VCaP (cell line): ENCODE results near the gene BICRA.

Experiments
- H3K27ac ChIP-seq: fragments of 450-650 bp; 2 replicates; pipeline ENCODE4 v1.5.1; 2017
- TF ChIP-seq, protein P1 (sequence below): fragments of 450-650 bp; conservative IDR thresholded peaks from 2 replicates; pipeline ENCODE4 v1.5.1; 2017; ENCODE audit warnings: mild to moderate bottlenecking, moderate library complexity

BICRA gene

DNA sequence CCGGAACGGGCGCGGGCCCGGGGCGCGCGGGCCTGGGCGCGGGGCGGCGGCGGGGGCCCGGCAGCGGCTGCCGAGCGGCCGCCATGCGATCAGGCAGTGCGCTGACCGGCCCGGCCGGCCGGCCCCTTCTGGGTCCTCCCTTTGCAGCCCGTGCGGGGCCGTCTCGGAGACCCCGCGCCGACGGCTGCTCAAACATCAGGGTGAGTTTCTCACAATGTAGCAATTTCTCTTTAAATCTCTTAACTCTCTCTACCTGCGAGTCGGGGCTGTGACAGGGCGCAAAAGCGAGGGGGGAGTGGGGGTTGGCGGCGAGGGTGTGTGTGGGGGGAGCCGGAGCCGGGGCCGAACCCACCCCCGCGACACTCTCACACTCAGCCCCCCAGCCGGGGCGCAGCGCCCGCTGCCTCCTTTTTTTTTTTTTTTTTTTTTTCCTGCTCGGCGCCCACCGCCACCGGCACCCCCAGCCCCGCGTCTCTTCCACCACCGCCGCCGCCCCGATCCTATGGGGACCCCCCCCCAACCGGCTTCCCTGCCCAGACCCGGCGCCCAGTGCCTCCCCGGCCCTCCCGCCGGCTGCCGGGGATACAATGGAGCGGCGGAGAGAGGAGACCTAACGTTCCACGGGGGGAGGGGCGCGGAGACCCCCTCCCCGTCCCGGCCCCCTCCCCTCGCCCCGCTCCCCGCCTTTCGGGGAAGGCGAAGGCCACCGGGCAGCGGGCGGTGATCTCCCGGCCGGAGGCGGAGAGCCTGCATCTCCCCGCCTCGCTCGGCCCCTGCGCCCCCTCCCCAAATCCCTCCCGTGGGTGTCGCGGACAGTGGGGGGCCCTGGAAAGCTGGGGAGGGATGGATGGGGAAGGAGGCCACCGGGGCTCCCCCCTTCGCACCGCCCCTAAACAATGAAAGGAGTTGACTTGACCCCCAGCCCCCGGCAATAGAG is at the start of gene BICRA:
Gene BICRA (plus strand): TSS at position 166 of the 937 bp plus-strand sequence. CDS start 64,441 bp downstream, outside the sequence.
- peak within 1 kb of the TSS; percentile 97 for H3K27ac ChIP-seq
- TF ChIP-seq, protein P1, sequence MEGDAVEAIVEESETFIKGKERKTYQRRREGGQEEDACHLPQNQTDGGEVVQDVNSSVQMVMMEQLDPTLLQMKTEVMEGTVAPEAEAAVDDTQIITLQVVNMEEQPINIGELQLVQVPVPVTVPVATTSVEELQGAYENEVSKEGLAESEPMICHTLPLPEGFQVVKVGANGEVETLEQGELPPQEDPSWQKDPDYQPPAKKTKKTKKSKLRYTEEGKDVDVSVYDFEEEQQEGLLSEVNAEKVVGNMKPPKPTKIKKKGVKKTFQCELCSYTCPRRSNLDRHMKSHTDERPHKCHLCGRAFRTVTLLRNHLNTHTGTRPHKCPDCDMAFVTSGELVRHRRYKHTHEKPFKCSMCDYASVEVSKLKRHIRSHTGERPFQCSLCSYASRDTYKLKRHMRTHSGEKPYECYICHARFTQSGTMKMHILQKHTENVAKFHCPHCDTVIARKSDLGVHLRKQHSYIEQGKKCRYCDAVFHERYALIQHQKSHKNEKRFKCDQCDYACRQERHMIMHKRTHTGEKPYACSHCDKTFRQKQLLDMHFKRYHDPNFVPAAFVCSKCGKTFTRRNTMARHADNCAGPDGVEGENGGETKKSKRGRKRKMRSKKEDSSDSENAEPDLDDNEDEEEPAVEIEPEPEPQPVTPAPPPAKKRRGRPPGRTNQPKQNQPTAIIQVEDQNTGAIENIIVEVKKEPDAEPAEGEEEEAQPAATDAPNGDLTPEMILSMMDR = no peak

DNA sequence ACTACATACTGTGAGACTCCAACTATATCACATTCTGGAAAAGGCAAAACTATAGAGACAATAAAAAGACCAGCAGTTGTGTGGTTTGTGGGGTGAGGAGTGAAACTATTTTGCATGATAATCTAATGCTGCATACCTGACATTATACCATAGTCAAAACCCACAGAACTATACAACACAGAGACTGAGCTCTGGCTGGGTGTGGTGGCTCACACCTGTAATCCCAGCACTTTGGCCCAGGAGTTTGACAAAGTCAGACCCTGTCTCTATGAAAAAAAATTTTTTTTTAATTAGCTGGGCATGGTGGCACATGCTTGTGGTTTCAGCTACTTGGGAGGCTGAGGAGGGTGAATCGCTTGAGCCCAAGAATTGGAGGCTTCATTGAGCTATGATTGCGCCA is 47.9 kb upstream of the BICRA start:
- H3K27ac ChIP-seq = no peak overlapping the region
- TF ChIP-seq, protein P1 = no peak

DNA sequence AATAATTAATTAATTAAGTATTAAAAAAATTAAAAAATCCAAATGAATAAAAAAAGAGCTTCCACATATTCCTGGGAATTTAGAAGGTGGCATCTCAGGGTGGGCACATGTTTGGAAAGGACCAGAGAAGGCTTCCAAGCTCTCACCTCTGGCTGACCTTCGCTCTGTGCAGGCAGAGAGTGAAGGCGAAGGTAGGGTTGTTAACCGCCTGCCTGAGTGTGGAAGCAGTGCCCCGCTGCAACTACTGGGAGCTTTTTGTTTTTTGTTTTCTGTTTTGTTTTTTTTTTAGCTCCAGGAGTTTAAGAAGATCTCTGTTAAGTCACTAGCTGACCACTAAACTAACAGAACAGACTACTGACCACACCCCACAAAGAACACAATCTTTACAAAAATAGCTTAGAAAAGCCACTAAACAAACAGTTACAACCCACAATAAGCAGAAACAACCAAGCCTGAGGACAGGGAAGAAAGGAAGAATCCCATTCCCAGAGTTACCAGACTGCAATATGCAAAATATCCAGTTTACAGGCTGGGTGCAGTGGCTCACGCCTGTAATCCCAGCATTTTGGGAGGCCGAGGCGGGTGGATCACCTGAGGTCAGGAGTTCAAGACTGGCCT is 47.4 kb upstream of the BICRA start:
- TF ChIP-seq, protein P1 = no peak
- H3K27ac ChIP-seq = no peak overlapping the region

DNA sequence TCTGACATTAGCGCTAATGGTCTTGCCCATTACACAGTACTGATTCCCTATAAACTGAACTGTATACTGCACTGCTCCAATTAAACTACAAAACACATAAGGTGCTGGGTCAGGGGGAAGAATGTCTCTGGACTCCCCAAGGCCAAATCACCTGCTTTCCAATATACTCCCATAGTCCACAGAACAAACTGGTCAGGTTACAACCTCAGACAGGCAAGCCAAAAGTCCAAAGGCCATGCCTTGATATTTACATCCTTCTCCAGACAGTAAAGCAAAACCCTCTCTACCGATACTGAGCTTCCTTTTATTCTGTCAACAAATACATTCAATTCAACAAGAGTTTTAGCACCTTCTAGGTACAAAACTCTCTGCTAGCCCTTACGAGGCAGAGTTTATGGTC is 44.9 kb upstream of the BICRA start:
- peak overlapping the region; percentile 65 for H3K27ac ChIP-seq
- TF ChIP-seq, protein P1 = no peak

DNA sequence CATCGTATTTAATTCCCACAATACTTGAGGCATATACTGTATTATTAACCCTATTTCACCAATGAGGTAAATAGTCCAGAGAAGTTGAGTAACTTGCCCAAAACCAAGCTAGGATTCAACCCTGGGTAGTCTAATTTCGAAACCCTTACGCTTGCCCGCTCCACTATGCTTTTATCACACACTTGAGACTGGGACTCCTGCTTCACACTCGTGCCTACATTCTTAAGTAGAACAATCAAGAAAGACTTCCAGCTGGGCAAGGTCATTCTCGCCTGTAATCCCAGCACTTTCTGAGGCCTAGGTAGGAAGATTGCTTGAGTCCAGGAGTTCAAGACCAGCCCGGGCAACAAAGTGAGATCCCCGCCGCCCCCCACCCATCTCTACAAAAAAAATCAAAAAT is 39.6 kb upstream of the BICRA start:
- TF ChIP-seq, protein P1 = no peak
- H3K27ac ChIP-seq = no peak overlapping the region

DNA sequence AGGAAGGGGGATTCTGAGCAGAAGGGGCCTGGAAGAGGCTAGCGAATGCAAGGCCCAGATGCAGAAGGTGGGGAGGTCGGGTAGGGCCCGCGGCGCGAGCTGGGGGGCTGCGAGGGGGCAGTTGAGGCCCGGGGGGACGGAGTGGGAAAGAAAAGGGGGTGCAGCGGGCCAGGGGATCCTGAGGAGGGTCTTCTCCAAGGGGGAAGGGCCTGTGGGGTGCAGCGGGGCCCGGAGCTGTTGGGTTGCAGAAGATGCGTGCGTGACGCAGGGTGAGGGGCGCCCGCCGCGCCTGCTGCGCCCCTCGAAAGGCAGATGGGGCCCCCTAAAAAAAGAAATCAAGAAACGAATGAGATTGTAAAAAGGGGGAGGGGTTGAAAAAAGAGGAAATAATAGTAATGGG is 36.3 kb upstream of the BICRA start:
- peak overlapping the region; percentile 11; the same call in 1 of the 2 replicates for H3K27ac ChIP-seq
- TF ChIP-seq, protein P1 = no peak
